Islet of Langerhans (tissue), 1 donor: Measurements from ENCODE around the gene QPRT.
"Not testable (repeated sequence)": the region's sequence is repeated elsewhere in the genome, so short reads cannot be mapped to it uniquely, and the experiment has no call there.

Experiments
- FAIRE-seq: peaks from one replicate; lab custom pipeline; 2011; peaks lifted over from hg19 to GRCh38; lab: Jason Lieb, UNC

QPRT gene

GRCh38 chr16:29746518-29746917 is 67.5 kb downstream of the QPRT start:
- not testable (repeated sequence) for FAIRE-seq
